Bone marrow (tissue), 2 donors: ENCODE data around the gene FSTL4.
A peak's percentile ranks its signal among the peaks of the same experiment; 100 is the strongest.

ENCODE experiments used
- DNase-seq, 2 donors: peaks; one replicate each; lab custom pipeline; 2025; lab: John Stamatoyannopoulos, UW

Gene FSTL4

DNA sequence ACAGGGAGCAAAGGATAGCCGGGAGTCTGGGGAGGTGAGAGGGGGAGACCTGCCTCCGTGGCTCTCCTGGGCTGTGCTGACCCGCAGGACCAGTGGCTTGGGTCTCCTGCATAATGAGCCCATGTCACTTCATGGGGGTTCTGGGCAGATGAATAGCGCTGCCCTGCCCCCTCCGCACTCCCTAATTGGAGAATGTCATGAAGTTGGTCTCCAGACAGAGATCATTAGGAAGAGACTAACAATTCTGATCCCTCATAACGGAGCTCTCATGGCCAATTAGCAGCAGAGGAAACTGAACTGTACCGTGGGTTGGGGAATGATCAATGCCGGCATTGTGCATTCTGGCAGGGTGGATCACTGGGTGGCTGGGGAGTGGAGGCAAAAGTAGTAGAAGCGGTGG, 186.1 kb downstream of the FSTL4 start:
- no peak for DNase-seq

DNA sequence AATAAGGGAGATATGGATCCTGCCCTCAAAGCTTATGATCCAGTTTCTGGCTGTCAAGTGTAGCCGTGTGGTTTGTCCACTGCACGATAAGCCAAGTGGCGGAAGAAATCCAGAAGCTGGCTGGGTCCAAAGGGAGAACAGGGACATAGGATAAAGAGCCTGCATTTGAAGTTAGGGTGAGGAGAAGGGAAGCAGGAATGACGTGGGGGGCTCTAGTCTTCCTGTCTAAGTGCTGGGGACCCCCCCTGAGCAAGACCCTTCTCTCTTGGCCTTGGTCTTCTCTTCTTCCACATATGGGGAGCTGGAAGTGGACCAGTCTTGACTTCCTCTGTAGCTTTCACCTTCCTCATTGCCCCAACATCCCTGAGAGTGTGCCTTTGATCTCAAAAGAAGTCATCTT, 186.6 kb downstream of the FSTL4 start:
- no peak for DNase-seq

DNA sequence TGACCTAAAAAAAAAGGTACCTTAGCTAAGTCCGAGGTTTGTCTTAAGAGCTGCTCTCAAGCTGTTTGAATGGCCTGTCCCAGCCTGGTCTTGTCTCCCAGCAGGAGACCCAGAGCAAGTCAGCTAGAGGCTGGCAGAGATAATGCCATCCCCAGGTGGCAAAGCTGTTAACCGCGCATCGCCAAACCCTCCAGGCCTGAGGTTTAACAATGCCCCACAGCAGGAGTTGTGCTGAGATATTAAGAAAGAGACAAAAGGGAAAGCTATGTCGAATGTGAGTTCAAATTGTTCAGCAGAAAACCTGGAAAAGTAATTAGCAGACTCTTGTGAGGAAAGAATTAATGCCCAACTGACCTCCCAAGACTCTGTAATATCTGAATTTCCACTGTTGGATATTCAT, 187.1 kb downstream of the FSTL4 start:
- DNase-seq = no peak

DNA sequence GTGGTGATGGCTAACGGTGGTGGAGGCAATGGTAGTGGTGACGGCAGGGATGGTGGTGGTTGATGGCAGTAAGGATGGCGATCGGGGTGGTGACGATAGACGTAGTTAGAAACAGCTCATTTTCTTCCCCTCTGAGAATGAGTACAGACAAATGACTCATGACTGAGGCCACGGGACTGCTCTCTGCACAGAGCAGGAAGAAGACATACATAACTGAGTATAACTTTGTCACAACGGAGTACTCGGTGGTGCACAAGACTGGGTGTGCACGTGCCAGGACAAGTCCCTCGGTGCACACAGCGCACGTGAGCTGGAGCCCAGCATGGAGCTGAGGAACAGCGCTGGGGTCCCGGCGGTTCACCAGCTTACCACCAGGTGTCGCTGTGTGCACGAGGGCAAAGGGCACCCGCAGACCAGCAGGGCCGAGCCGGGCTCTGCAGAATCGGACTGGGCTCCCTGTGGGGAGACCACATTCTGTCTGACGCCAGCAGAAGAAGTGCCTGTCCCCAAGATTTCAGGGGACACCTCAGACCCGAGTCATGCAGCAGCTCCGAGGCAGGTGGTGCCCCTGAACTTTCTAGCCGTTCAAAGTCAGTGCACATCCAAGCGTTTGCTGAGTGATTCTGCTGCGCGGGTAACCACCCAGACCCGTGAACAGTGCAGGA, 188.6 kb downstream of the FSTL4 start:
- peak in 1 of 2 donors; percentile 35 for DNase-seq

DNA sequence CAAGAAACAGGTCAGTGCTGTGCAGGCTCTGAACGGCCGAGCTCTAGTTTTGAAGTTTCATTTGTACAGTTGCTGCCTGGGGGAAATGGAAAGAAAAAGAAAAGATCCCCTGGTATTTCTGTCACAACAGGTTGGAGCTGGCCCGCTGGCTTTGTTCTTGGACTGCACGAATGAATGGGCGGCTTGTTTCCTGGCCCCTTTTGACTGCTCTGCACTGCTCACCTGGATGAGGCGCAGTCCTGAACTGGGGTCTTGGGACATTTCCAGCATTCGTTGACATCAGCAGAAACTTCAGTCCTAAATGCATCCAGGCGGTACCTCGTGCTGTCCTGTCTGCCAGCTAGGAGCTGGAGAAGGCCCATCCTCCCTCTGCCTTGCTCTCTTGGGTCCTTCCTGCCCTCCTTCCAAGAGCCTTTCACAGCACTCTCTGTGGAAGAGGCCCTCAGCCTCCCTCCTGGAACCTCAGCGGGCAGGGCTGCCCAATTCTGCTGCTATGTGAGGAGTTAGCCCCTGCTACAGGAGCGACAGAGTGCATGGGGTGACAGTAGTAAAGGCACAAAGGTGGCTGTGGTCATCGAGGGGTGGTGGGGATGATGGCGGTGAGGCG, 189.2 kb downstream of the FSTL4 start:
- no peak for DNase-seq

DNA sequence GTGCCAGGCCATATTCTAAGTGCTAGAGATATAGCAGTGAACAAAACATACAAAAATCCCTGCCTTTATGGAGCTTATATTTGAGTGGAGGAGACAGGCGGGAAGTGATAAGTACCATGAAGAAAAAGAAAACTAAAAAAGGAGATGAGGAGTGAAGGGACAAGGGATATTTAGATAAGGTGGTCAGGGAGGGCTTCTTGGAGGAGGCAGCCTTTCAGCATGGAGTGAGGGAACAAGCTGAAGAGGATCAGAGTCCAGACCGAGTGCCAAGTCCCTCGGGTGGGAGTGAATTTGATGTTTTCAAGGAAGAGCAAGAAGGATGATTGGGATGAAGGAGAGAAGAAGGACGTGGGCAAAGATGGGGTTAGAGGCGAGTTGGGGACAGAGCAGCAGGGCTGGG, 190.5 kb downstream of the FSTL4 start:
- no peak for DNase-seq

DNA sequence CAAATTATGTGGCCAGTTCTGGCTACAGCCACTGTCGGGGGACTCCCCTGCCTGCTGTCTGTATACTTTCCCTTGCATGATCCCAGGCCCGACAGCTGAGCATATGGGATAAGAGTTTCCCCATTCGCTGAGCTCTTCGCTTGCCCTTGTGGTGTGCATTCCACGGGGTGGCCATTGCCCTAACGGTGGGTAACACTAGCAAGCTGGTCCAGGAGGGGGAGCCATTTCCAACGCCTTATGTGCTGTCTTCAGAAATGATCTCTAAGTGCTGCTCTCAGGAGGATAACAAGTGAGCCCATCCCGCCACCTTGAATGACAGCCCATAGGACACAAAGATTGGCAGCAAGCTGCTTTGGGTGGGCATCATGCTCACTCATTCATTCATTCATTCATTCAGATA, 190.9 kb downstream of the FSTL4 start:
- no peak for DNase-seq

DNA sequence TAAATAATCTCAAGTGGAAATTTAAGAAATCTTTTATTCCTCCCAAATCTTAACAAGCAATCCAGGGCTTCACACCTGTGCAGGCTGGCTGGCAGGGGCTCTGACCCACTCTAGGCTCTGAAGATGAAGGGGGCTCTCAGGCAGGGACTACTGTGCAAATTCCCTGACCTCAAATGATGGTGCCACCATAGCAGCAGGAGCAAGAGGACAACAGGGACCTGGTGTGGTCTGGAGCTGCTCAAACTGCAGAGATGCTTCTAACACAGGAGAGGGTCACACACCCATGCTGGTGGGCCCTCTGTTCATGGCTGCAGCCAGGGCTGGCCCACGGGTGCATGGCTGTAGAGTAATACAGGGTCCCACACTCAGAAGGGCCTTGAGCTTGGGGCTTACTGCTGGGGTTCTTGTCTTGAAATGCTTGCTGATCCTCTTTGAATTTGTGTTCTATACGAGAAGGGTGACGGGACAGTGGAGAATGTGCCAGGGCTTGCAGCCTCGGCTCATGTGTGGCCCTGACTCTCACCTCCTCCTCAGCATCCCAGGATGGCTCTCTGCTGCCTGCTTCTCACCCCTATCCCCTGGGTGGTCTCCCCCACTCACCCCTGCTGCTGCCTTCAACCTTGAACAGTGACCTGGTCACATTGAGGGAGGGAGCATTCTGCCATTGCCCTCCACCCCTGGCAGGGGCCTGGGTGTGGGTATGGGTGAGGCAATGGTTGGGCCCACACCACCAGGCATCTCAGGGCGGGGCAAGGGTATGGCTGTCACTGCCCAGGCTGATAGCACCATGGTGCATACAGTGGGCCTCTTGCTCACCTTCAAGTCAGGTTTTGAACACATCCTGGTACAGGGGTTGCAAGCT, 191.7 kb downstream of the FSTL4 start:
- DNase-seq = no peak

DNA sequence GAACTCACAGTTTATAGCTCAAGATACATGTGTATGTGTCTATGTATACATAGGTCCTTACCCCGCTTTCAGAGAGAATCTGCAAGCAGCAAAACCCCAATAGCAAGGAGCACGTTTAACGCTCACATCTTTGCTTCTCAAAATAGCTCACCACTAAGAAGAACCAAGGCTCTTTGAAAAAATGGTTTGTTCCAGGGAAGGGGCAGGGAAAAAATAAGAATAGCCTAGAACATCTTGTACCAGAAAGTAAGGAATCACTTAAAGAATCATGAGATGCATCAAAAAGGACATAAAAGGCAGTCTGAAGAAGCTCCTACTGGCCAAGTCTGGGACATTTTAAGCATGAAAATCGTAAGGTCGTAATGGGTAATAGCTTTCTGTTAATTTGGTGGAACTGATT, 196.4 kb downstream of the FSTL4 start:
- DNase-seq = no peak

DNA sequence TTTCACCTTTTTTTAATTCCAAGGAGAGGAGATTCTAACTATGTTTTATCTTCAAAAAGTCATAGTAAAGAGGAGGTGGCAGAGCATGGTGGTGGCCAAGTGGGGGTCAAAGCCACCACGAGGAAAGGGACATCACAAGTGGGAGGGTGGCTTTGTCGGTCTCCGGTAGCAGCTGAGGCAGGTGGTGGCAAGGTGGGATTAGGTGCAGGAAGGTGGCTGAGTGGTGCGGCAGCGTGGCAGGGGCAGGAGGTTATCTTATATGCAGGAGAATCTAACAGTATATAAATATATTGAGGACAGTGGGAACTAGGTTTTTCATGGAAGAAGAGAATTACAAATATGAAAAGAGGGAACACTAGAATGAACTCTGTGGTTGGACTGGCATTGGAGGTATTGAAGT, 196.8 kb downstream of the FSTL4 start:
- DNase-seq = no peak

DNA sequence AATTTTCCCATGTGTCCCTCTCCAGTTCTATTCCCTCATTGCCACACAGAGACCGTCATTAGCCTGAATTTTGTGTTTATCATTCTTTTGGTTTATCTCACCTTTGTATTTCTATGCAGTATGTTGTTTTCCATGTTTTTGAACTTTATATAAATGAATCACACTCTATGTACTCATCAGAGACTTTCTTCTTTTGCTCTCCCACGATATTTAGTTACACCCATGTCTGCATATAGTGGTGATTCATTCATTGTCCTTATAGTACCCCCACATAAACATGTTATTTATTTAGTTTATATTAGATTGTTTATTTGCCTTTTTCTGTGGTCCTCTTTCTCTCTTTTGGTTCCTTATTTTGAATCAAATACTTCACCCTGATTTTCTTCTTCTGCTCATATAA, 199.7 kb downstream of the FSTL4 start:
- no peak for DNase-seq

DNA sequence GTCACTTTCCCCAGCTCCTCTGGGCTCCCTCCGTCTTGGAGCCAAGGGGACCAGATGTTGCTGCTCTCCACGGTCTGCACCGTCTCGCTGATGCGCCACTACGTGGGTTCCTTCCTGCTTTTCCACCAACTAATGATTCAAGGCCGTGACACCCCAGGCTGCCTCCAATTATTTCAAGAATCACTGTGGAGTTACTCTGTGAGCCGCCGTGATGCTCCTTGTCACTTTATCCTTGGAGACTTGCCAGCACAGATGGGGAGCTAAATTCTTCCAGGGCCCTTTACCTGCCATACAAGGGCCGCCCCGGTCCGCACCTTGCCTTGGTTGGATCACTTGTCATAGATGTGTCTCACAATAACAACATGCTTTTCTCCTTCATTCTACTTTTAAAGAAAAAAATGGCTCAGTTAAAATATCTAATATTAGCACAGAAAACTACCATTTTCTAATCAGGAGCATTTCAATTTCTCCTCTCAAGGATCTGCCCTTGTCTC, 202.0 kb downstream of the FSTL4 start:
- DNase-seq = no peak

DNA sequence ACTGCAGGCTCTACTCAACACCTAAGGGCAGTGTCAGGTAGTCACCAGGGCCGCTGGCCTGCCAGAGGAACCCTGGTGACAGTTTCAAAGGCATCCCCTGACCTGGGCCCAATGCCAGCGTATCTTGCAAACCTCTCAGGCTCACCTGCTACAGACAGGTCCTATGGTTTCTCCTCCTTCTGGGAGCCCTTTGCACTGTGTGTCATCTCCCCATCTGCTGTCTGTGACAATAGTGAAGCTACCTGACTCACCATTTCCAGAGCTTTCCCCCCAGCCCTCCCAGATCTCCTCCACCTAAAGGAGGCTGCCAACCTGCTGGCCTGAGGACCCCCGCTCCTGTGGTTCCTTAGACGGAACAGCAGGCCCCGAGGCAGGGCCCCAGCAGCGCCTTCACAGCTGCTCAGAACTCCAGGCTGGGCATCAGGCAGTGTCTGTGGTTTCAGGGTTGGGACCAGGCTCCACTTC, 203.1 kb downstream of the FSTL4 start:
- no peak for DNase-seq

DNA sequence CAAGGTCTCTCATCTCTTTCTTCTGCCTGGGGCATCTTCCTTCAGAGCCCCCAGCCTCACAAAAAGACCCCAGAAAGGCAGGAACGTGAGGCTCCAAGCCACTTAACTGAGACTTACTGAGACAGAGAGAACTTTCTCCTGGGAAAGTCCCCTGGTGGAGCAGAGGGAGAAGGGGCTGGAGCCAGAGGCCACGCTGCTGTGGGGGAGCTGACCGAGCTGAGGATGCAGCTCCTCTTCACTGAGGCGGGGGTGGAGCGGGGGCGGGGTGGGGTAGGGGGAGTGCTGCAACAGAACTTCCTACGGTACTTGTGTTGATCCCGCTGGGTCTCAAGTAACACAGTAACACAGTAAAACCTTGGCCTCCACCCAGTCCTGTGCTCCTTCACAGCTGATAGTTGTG, 204.0 kb downstream of the FSTL4 start:
- no peak for DNase-seq

DNA sequence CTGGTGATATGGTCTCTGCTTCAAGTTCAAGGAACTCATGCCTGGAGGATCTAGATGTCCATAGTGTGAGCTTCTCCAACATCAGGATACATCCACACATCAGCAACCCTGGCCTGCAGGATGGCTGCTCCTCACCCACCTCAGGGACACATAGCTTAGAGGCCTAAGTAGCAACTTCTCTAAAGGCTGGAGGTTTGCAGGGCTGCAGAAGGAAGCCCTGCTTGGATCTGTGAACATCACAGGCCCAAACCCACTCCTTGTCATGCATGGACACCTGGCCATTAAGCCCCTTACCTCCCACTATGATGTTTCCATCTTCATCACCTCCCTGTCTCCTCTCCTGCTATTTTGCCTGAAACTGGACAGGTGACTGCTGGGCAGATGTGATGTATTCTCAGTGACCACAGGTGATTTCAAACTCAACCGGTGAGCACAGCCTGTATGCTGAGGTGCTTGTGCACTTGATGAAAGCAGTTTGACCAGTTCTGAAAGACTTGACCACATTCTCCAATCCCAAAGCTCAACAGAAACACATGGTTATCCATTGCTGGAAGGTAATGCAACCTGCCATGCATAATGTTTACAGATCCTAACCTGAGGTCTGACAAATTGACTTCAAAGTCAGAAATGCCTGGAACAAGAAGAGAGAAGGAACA, 205.2 kb downstream of the FSTL4 start:
- no peak for DNase-seq

DNA sequence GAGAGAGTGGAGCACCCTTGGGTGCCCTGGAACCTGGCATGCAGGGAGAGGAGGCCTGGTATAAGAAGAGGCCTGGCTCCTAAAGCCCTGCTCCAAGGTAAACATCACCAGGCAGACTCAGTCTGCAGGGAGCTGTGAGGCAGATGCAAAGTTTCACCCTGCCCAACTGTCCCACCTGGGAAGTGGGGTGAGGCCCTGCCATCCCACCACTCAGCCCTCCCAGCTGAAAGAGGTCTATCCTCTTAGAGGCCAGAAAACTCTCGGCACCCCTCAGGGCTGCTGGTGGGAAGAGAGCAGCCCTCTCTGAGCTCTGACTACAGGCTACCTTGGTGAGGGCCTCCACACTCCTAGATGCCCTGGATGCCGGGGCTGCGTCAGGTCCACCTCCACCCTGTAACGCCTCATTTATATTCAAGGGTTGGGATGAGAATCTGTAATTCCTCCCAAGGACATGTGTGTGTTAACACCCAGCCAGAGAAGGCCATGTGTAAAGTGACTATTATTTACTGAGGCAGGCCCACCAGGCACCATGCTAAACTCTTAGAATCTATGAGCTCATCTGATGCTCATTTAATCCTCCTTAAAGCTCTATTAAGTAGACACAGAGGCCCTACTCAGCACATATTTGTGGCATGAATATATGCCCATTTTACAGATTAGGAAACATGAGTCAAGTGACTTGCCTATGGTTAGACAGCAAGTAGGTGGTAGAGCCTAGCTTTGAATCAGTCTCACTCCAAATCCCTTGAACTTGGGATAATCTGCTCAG, 205.9 kb downstream of the FSTL4 start:
- no peak for DNase-seq

DNA sequence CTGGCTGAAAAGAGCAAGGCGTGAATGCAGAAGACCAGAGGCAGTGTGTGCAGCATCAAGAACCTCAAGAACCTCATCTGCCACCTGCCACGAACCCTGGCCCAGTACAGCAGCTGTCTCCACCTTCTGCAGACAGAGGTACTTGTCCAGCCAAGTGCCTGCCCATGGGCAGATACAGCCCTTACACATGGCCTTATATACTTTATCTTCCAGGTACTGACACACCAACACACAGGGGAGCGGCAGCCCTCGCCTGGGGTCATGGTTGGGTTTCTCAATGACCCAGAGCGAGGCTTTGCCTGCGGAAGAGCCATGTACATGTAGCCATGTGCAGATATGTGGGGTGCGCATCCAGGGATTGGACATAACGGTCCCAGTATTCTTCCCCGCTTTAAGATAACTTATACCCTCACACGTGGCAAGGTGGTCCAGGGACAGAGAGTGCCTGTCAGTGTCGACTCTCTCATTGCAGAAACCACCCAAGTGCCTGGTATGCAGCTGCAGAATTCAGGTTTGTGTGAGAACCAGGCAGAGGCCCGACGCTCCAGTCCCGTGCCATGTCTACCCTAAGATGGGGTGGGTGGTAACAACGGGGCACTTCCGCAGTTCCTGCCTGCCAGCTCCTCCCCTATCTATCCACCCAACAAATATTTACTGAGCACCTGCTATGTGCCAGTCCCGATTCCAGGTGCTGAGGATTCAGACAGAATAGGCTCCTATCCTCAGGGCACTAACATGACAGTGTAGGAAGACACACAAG, 206.9 kb downstream of the FSTL4 start:
- DNase-seq = no peak

DNA sequence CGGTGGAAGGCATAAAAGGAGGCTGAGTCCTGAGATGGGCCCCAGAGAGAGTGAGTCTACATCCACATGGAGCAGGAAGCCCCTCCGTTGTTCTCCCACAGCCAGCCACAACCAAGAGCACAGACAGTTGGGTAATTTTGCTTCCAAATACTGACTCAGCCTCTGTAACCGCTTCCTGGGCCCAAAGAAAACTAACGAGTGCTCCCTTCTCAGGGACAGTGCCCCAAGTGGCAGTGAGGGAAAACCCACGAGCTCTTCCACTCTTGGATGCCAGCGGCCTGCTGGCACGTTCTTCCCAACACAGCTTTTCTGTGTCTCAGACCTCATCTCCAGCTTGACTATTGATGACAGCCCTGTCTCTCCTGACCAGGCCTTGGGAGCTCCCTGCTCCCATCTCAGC, 207.6 kb downstream of the FSTL4 start:
- no peak for DNase-seq

DNA sequence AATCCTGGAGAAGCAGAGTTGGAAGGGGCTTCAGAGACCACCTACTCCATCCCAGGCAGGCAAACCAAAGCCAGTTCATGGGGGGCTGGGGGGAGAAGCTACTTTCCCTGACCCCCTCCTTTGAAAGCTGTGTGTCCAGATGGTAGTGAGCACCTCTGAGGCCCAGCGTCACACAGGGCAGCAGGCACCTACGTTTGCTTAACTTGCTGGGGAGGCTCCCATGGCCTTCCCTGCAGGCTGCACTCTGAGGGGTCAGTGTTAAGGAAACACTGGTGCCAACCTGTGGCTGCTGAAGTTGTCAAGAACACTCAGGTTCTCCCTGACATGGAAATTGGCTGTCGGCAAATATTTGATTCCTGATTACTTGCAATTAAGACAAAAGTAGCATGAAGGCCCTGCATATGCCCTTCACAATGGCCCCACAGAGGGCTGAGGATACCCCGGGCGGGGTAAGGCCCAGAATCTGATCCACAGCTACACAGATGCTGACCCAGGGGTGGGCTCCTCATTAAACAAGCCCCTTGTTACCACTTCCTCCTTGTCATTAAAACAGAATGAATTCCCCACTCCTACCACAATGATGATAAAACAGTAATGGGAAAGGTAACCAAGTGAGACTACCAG, 208.5 kb downstream of the FSTL4 start:
- DNase-seq = no peak

DNA sequence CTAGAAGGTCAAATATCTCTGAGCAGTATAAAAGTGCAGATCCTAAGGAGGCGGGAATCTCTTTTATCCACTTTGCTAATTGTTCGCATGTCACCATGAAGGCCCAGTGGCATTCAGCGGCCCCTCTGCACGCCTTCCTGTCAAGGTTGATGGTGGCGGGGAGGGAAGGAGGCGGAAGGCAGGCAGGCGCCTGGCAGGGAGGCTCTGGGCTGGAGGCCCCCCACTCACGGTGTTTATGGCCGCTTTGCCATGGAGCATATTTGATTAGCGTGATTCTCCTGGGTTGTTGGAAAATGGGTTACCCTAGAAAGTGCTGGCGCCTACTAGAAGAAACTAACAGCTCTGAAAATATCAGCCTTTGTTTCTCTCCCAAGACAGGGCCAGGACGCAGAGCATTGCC, 209.6 kb downstream of the FSTL4 start:
- DNase-seq = no peak
